ENCODE data around the gene NR2F1.

GRCh38 chr5:93635991-93636390 lies 53.0 kb downstream of the NR2F1 start:
- no peak for TF ChIP-seq CTCF (tag by site-specific recombination; IDR thresholded peaks at IDR 0.05)
- TF ChIP-seq INSM2 (tag by site-specific recombination; IDR thresholded peaks at IDR 0.05): no peak
- no peak for TF ChIP-seq MYNN (tag by site-specific recombination; IDR thresholded peaks at IDR 0.05; ENCODE audit: borderline replicate concordance)
- no peak for TF ChIP-seq ZNF558 (tag by site-specific recombination; IDR thresholded peaks at IDR 0.05)
- no peak for TF ChIP-seq PRDM10 (tag by site-specific recombination; IDR thresholded peaks at IDR 0.05)
- no peak for TF ChIP-seq ZNF629 (tag by site-specific recombination; IDR thresholded peaks at IDR 0.05)
- no peak for TF ChIP-seq AEBP2 (tag by site-specific recombination; IDR thresholded peaks at IDR 0.05; ENCODE audit: borderline replicate concordance)
- TF ChIP-seq ZNF398 (tag by site-specific recombination; IDR thresholded peaks at IDR 0.05): no peak
- no peak for TF ChIP-seq ZBTB1 (tag by site-specific recombination; IDR thresholded peaks at IDR 0.05)
- TF ChIP-seq ZNF174 (tag by site-specific recombination; IDR thresholded peaks at IDR 0.05): no peak
- no peak for TF ChIP-seq ZNF324 (tag by site-specific recombination; IDR thresholded peaks at IDR 0.05)
- no peak for TF ChIP-seq ZEB2 (tag by site-specific recombination; IDR thresholded peaks at IDR 0.05)
- TF ChIP-seq SP2 (tag by site-specific recombination; IDR thresholded peaks at IDR 0.05): no peak
